Measurements from ENCODE around the gene SIRPB1.
"Not testable (repeated sequence)": the region's sequence is repeated elsewhere in the genome, so short reads cannot be mapped to it uniquely, and the experiment has no call there.

SIRPB1 gene

GRCh38 chr20:1636621-1637020 lies 16.8 kb upstream of the SIRPB1 start:
- DNase-seq: no peak

GRCh38 chr20:1635291-1635979 lies 15.6 kb upstream of the SIRPB1 start:
- no peak for DNase-seq

- no peak for DNase-seq
These were observed 13.7 kb upstream of the SIRPB1 start for GRCh38 chr20:1633535-1633934.

GRCh38 chr20:1632178-1632577 lies 12.4 kb upstream of the SIRPB1 start:
- no peak for DNase-seq

GRCh38 chr20:1631309-1632151 lies 11.7 kb upstream of the SIRPB1 start:
- no peak for DNase-seq

GRCh38 chr20:1630186-1630585 lies 10.4 kb upstream of the SIRPB1 start:
- DNase-seq: no peak

- no peak for DNase-seq
These were observed 9.5 kb upstream of the SIRPB1 start for GRCh38 chr20:1629321-1629720.

- no peak for DNase-seq
These were observed 8.8 kb upstream of the SIRPB1 start for GRCh38 chr20:1628621-1629020.

GRCh38 chr20:1627200-1627550 lies 7.4 kb upstream of the SIRPB1 start:
- no peak for DNase-seq

- no peak for DNase-seq
These were observed 6.9 kb upstream of the SIRPB1 start for GRCh38 chr20:1626528-1627199.

GRCh38 chr20:1625083-1625690 lies 5.4 kb upstream of the SIRPB1 start:
- no peak for DNase-seq

- no peak for DNase-seq
These were observed 3.8 kb upstream of the SIRPB1 start for GRCh38 chr20:1623501-1624205.

- DNase-seq: no peak
These were observed 2.6 kb upstream of the SIRPB1 start for GRCh38 chr20:1622450-1622849.

- no peak for DNase-seq
These were observed 1.5 kb upstream of the SIRPB1 start for GRCh38 chr20:1621316-1621715.

- no peak for DNase-seq
These were observed 762 bp downstream of the SIRPB1 start for GRCh38 chr20:1618954-1619540.

- no peak for DNase-seq
These were observed 1.3 kb downstream of the SIRPB1 start for GRCh38 chr20:1618479-1618878.

GRCh38 chr20:1616858-1617434 lies 2.9 kb downstream of the SIRPB1 start:
- DNase-seq: no peak

GRCh38 chr20:1610404-1610803 lies 9.4 kb downstream of the SIRPB1 start:
- DNase-seq: not testable (repeated sequence)

GRCh38 chr20:1608678-1609347 lies 11.0 kb downstream of the SIRPB1 start:
- not testable (repeated sequence) for DNase-seq

GRCh38 chr20:1600736-1601135 lies 19.1 kb downstream of the SIRPB1 start:
- no peak for DNase-seq

- no peak for DNase-seq
These were observed 24.5 kb downstream of the SIRPB1 start for GRCh38 chr20:1595333-1595732.

All from fibroblast of skin of right biceps (primary cell).